GM18511 (cell line): ENCODE data around the gene ZNF414.
"Not testable (repeated sequence)": the region's sequence is repeated elsewhere in the genome, so short reads cannot be mapped to it uniquely, and the experiment has no call there.

Experiments
- ATAC-seq: cut with Tn5 transposase; IDR thresholded peaks from one replicate; pipeline ENCODE4 v1.9.1; 2021; ENCODE audit warnings: mild to moderate bottlenecking, moderate library complexity; ENCODE audit not compliant: unreplicated experiment

ZNF414 gene

GRCh38 chr19:8518536-8518935, 4.6 kb upstream of the ZNF414 start:
- no peak for ATAC-seq

- ATAC-seq: no peak
Observed at GRCh38 chr19:8517551-8518442, 3.8 kb upstream of the ZNF414 start.

- no peak for ATAC-seq
Observed at GRCh38 chr19:8515317-8515716, 1.4 kb upstream of the ZNF414 start.

GRCh38 chr19:8514505-8515009, 590 bp upstream of the ZNF414 start:
- ATAC-seq: not testable (repeated sequence)

GRCh38 chr19:8513036-8513686, 806 bp downstream of the ZNF414 start:
- no peak for ATAC-seq

- ATAC-seq: no peak
Observed at GRCh38 chr19:8512115-8512967, 1.6 kb downstream of the ZNF414 start.

- no peak for ATAC-seq
Observed at GRCh38 chr19:8511573-8512101, 2.3 kb downstream of the ZNF414 start.

GRCh38 chr19:8510589-8511115, 3.3 kb downstream of the ZNF414 start:
- no peak for ATAC-seq

- peak; percentile 20 for ATAC-seq
Observed at GRCh38 chr19:8506402-8506957, 7.5 kb downstream of the ZNF414 start.

GRCh38 chr19:8505680-8506401, 8.1 kb downstream of the ZNF414 start:
- ATAC-seq: peak; percentile 77

- ATAC-seq: no peak
Observed at GRCh38 chr19:8504919-8505318, 9.0 kb downstream of the ZNF414 start.

GRCh38 chr19:8504171-8504570, 9.8 kb downstream of the ZNF414 start:
- ATAC-seq: no peak

GRCh38 chr19:8503510-8503909, 10.5 kb downstream of the ZNF414 start:
- ATAC-seq: no peak

- ATAC-seq: no peak
Observed at GRCh38 chr19:8501981-8502380, 12.0 kb downstream of the ZNF414 start.

- ATAC-seq: no peak
Observed at GRCh38 chr19:8501516-8501915, 12.5 kb downstream of the ZNF414 start.

- ATAC-seq: no peak
Observed at GRCh38 chr19:8500158-8500557, 13.8 kb downstream of the ZNF414 start.

GRCh38 chr19:8499048-8499833, 14.7 kb downstream of the ZNF414 start:
- ATAC-seq: no peak

- ATAC-seq: no peak
Observed at GRCh38 chr19:8498295-8498694, 15.7 kb downstream of the ZNF414 start.

GRCh38 chr19:8494158-8494557, 19.8 kb downstream of the ZNF414 start:
- ATAC-seq: no peak
